SK-N-SH treated with all-trans-retinoic acid at 6 μM for 48 hours (cell line): ENCODE data around the gene RPGRIP1.
"Not testable (repeated sequence)": the region's sequence is repeated elsewhere in the genome, so short reads cannot be mapped to it uniquely, and the experiment has no call there.

Source experiments
- ARNTL ChIP-seq: fragments of 450-650 bp; formaldehyde crosslinking; IDR thresholded peaks from 2 replicates; pipeline ENCODE4 v1.5.0; 2020; ENCODE audit warnings: low read depth, mild to moderate bottlenecking, moderate library complexity, borderline replicate concordance
- CREB5 ChIP-seq: fragments of 250-450 bp; sonication (Bioruptor Pico); IDR thresholded peaks from 2 replicates; pipeline ENCODE4 v1.5.1; 2020; ENCODE audit warnings: low read depth, mild to moderate bottlenecking, moderate library complexity
- CSRNP3 ChIP-seq: fragments of 250-450 bp; sonication (Bioruptor Pico); IDR thresholded peaks from 2 replicates; pipeline ENCODE4 v1.5.1; 2021; ENCODE audit warnings: mild to moderate bottlenecking, moderate library complexity
- ISL1 ChIP-seq: fragments of 250-450 bp; sonication (Bioruptor Pico); IDR thresholded peaks from 2 replicates; pipeline ENCODE4 v2.1.2; 2022; ENCODE audit warnings: mild to moderate bottlenecking, moderate library complexity
- OSR1 ChIP-seq: fragments of 250-450 bp; sonication (Bioruptor Pico); IDR thresholded peaks from 2 replicates; pipeline ENCODE4 v1.8.0; 2022; ENCODE audit warnings: moderate library complexity, mild to moderate bottlenecking, inconsistent platforms
- PATZ1 ChIP-seq: fragments of 250-450 bp; sonication (Bioruptor Pico); IDR thresholded peaks from 2 replicates; pipeline ENCODE4 v1.8.0; 2020; ENCODE audit warnings: mild to moderate bottlenecking, moderate library complexity, borderline replicate concordance
- POU6F1 ChIP-seq: fragments of 250-450 bp; sonication (Bioruptor Pico); IDR thresholded peaks from 2 replicates; pipeline ENCODE4 v1.8.0; 2021; ENCODE audit warnings: low read depth, mild to moderate bottlenecking, moderate library complexity, borderline replicate concordance
- TCF4 ChIP-seq: fragments of 250-450 bp; sonication (Bioruptor Pico); IDR thresholded peaks from 2 replicates; pipeline ENCODE4 v1.8.0; 2021; ENCODE audit warnings: mild to moderate bottlenecking, moderate library complexity, borderline replicate concordance
- TSHZ2 ChIP-seq: fragments of 250-450 bp; sonication (Bioruptor Pico); IDR thresholded peaks from 2 replicates; pipeline ENCODE4 v1.5.0; 2020; ENCODE audit warnings: mild to moderate bottlenecking, moderate library complexity
- ZC3H10 ChIP-seq: fragments of 250-450 bp; sonication (Bioruptor Pico); IDR thresholded peaks from 2 replicates; pipeline ENCODE4 v1.5.1; 2021; ENCODE audit warnings: mild to moderate bottlenecking, moderate library complexity
- ZFP30 ChIP-seq: fragments of 450-650 bp; formaldehyde crosslinking; IDR thresholded peaks from 2 replicates; pipeline ENCODE4 v1.5.0; 2022; ENCODE audit warnings: mild to moderate bottlenecking, moderate library complexity

GRCh38 chr14:21286516-21286915 is 6.6 kb downstream of the RPGRIP1 start:
- not testable (repeated sequence) for TF ChIP-seq TCF4 (CRISPR knock-in tag); POU6F1; ARNTL; TSHZ2 (CRISPR knock-in tag); ZFP30; CSRNP3 (CRISPR knock-in tag); ISL1 (CRISPR knock-in tag); PATZ1 (CRISPR knock-in tag); OSR1 (CRISPR knock-in tag); CREB5 (CRISPR knock-in tag); ZC3H10 (CRISPR knock-in tag)
